NCI-H510A treated with DMSO at 0.1 percent for 48 hours (cell line): ENCODE measurements around the gene TLE7.

Source experiments
- DNase-seq: peaks from one replicate; lab custom pipeline; 2025; lab: John Stamatoyannopoulos, UW

The TLE7 gene

DNA sequence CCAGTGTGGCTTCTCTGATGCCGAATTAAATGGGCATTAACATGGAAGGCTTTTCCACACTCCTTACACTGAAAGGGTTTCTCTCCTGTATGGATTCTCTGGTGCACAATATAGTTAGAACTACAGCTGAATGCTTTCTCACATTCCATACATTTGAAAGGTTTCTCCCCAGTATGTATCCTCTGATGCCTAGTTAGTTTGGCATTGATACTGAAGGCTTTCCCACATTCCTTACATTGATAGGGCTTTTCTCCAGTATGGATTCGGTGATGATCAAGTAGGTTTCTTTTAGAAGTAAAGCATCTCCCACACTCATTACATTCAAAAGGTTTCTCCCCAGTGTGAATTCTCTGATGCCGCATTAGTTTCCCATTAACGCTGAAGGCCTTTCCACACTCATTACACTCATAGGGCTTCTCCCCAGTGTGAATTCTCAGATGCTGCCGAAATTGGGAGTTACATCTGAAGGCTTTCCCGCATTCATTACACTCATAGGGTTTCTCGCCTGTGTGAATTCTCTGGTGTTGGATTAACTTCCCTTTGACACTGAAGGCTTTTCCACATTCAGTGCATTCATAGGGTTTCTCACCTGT, 6.5 kb upstream of the TLE7 start:
- no peak for DNase-seq

DNA sequence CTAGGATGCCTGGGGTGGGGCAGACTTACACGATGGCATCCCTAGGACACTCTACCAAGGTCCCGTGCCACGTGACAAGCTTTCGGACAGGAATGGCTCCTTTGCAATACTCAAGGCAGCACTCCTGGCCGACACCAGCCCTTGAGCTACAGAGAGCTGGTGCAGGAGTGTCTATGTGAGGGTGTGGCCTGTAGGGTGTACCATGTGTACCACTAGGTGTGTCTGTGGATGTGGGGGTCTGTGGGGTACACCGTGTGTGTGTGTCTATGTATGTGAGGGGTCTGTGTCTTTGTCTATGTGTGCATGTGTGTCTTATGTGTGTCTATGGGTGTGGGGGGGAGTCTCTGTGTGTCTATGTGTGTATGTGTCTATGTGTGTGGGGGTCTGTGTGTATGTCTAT, 1.9 kb upstream of the TLE7 start:
- DNase-seq = no peak

DNA sequence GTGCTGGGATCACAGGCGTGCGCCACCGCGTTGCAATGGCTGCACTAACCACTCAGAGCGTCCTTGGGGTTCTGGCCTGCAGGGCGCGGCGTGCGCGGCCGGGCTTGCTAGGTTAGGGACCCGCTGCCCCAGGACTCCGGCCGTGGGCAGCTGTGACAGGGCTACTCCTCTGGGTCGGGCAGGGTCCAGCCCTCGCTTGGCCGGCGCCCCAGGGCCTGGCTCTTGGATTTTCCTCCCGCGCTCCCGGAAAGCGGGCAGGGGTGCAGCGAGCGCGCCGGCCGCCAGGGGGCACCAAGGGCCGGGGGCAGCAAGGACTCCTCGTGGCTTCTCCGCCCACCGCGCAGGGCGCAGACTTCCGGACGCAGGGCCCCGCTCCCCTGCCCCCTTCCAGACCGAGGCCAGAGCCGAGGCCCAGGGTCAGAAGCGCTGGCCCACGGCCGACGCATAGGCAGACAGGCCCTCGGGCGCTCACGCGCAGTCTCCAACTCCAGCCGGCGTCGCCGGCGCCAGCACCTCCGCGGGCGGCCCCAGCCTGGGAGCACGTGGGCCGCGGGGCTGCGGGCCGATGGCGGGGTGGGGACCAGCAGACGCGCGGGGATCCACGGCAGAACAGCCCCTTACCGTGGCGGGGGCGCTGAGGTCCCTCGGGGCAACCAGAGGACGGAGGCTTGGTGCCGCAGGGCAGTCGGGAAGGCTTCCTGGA, 355 bp downstream of the TLE7 start:
- no peak for DNase-seq

DNA sequence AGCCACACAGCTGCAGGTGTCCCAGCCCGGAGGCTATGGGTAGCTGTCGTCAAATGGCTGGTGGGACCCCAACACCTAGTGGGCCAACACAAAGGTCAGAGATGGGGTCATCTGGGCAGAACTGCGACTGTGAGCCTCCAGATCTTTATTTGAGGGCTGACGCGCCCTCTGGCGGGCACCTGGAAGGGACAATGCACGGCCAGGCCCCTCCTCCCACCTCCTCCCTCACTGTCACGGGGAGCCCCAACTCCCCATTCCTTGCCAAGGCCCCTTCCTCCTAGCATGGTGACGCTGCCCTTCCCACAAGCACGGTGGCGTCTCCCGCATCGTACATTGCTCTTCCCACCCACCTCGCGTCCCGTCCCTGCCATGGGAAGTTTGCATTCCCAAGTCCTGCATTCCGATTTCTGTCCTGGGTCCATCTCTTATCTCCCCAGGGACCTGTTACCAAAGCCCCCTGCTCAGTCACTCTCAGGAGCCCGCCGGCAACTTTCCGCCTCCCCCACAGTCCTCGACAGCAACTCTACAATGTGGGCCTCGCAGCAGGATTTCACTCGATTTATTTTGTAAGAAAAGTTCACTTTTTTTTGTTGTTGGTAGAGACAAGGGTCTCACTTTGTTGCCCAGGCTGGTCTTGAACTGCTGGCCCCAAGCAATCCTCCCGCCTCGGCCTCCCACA, 1.0 kb downstream of the TLE7 start:
- no peak for DNase-seq

DNA sequence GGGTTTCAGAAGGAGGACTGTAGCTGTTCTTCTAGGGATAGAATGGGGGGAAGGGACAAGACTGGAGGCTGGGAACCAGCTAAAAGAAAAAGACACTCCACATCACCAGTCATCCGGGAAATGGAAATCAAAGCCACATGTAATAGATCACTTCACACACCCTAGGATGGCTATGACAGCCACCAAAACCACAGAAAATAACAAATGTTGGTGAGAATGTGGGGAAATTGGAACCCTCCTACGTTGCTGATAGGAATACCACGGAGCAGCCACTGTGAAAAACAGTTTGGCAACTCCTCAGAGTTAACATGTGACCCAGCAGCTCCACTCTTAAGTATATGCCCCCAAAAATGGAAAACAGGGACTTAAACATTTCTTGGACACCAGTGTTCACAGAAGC, 2.3 kb downstream of the TLE7 start:
- no peak for DNase-seq

DNA sequence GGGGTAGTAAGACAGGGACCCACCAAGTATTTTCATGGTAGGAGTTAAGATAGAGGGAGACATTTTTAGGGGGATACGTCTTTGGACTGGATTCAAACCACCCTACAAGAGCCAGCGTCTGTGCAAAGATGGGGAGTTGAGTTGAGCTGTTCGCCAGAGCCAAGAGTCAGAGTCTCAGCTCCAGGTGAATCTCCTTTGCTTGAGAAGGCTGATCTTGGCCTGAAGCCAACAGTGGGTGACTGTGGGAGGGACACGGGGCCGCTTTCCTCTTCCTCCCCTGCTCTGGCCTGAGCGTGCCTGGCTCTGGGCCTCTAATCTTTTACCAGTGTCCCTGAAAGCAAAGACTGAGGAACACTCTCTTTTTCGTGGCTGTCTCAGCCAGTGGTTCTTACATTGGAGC, 5.4 kb downstream of the TLE7 start:
- no peak for DNase-seq

DNA sequence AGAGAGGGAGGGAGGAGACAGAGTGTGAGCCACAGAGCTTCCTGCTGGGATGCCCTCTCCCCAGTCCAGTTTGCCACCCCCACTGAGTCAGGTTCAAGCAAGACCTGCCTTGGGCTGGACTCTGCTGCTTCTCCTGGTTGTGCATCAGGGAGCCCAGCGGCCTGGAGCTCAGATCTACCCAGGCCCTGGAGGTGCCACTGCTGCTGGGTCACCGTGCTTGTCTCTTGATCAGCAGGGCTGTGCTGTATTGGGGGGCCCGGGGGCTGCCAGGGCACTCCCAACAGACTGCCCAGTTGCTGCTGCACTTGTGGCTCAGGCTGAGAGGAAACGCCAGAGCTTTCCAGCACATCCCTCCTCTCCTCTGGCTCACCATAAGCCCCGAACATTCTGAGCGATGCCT, 8.9 kb downstream of the TLE7 start:
- DNase-seq = no peak

DNA sequence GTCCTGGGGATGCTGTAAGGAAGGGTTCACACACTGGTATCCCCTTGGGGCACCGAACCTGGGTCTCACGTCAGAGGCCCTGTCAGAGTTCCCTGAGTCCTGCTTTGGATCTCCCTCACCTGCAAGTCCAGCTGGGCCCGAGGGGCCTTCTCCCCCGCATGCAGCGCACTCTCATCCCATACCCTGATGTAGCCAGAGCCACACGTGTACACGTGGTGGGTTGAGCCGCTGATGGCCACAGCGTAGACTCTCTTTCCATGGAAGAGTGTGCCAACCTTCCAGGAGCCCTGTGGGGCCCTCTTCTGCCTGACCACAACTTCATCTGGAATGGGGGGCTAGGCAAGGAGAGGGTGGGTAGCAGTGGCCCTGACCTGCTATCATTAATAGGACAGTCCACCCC, 9.9 kb downstream of the TLE7 start:
- no peak for DNase-seq

DNA sequence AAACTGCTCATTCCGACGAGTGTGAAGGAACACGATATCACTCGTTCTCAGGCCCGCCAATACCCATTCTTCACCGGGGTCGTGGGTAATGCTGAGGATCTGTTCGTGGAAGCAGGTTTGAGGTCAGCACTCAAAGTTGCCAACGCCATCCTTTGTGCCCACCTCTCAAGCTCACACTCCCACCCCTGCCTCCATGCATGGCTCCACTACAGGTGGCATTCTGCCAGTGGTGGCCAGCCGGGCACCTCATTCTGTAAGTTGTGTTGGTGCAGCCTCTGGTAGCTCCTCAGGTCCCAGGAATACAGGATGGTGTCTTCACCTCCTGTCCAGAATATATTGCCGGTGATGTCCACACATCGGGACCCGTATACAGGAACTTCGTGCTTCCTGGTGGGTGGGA, 10.7 kb downstream of the TLE7 start:
- DNase-seq = no peak

DNA sequence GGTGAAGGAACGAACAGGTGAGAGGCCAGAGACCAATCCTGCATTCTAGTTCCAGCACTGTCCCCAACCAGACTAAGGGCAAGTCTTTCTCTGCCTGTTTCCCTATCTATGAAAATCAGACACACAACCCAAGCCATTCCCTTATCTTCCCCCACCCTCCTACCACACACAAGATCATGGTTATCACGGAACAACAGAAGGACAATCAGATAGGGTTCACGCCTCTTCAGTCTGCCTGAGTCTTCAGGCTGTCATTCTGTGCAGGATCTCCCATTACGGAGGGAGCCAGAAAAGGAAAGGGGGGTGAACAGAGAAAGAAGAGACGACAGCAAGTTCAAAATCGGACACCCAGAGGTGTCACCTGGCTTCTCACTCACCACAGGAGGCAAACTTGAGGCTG, 11.1 kb downstream of the TLE7 start:
- no peak for DNase-seq

DNA sequence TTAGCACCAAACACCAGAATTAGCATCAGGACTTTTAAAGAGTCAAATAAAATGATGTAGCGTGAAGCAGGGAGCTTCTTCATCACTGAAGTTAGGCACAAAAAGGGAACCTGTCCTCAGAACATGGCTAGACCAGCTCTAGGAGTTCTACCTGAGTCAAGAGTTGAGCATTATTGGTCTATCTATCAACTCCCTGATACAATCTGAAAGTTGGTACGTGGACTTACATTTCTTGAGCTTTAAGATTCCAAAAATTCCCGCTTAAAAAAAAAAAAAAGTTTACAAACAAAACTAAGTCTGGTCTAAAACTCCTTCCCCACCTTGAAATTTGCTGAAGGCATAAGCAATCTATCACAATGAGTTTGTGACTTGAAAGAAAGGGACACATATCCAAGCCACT, 12.3 kb downstream of the TLE7 start:
- no peak for DNase-seq

DNA sequence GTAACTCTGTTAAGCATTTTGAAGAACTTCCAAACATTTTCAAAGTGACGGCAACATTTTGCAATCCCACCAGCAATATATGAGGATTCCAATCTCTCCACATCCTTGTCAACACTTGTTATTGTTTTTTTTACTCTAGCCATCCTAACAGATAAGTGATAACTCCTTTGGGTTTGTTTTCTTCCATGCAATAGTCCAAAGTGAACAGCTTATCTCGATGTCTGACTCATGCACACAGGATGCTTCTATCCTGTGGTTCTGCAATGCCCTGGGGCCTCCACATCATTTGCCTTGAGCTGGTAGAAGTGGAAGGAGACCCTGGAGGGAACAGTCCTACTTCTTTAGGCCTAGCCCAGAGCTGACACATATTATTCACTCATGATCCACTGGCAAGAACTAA, 13.0 kb downstream of the TLE7 start:
- no peak for DNase-seq

DNA sequence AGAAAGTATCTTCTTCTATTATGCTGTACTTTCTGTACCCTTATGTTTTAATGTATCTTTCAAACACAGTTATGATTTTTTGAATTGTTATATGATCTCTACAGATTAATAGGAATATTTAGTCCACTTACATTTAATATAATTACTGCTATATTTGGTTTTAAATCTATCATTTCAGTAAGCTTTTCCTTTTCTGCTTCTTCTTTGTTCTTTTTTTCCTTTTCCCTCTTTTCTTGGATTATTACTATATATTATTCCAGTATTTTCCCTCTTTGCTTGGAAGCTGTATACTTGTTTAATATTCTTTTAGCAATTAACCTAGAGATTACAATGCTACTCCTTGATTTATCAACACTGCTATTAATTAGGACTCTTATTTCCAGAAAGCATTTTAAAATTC, 13.5 kb downstream of the TLE7 start:
- no peak for DNase-seq

DNA sequence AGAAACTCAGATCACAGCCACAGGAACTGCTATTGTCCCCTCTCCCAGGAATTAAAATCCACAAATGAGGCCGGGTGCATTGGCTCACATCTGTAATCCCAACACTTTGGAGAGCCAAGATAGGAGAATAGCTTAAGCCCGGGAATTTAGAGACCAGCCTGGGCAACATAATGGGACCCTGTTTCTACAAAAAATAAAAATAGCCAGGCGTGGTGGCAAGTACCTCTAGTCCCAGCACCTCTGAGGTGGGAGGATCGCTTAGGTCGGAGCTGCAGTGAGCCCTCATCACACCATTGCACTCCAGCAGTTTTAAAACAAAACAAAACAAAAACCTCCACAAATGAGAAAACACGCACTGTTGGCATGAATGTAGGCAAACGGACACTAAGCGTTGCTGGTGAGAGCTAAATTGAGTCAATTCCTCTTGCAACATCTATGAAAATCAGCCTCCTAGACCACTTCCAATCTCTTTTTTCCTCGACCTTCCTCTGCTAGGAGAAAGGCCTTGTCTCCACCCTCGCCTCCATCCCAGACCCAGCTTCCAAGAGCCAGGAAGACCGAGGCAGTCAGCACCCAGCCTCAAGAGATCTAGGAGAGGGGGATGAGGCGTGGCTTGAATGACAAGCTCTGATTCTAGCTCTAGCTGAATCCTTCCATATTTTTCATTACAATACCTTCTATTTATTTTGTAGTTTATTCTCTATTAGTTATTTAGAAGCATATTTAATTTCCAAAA, 14.8 kb downstream of the TLE7 start:
- DNase-seq = no peak

DNA sequence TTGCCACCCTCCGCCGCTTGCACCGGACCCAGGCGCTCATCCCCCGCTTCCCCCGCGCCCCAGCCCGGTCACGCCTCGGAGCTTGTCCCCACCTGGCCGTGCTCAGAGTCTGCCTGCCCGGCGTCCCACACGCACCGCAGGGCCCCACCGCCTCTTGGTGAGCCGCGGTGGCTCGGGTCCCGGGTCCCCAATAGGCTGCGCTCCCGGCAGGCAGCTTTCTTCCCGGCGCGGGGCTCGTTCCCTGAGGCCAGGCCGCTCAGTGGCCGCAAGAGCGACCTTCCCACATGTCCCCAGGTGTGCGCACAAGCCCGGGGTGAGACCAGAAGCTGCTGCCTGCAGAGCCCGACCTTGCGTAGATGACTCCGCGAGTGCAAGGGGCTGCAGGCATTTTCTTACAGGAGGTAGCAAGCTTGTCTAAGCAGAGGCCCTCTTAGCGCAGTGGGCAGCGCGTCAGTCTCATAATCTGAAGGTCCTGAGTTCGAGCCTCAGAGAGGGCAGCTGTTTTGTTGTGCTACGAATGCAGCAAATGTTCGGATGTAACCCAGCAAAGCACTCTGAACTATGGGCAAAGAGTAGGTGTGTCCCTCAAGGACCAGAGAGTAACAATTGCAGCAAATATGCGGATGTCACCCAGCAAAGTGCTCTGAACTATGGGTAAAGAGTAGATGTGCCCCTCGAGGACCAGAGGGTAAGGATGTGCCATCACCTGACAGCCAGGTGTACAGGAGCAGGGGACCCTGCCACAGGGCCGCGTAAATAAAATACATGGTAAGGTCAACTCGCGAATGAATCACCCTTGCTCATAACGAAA, 15.6 kb downstream of the TLE7 start:
- no peak for DNase-seq

DNA sequence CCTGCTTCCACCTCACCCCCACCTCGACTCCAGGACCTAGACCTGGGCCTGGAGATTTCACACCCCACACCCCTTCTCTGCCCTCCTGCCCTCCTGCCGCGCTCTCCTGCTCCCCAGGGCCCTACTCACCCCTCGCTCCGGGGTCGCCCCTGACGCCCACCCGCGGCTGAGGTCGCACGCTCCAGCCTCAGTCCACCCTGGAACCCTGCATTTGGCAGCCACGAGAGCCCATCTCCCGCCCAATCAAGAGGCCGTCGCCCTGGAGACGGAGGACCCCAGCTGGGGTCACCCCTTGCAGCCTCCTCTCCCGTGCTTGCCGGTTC, 16.1 kb downstream of the TLE7 start:
- DNase-seq = no peak

DNA sequence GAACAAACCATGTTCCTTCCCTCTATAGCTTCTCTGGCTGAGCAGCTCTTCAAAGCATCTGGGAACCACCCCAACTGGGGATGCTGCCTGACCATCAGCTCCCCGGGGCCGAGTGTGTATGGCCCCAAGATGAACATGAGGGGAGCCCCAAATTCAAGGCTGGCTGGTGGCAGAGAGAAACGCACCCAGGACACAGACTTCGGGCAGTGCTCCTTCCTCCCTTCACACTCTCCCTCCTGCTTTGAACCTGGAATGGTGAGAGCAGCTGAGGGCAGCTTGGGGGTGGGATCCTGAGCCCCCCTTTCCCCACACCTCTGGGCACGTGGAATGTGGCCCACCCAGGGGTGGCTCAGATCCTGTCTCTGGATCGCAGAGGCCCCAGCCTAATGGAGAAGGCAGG, 17.2 kb downstream of the TLE7 start:
- DNase-seq = no peak

DNA sequence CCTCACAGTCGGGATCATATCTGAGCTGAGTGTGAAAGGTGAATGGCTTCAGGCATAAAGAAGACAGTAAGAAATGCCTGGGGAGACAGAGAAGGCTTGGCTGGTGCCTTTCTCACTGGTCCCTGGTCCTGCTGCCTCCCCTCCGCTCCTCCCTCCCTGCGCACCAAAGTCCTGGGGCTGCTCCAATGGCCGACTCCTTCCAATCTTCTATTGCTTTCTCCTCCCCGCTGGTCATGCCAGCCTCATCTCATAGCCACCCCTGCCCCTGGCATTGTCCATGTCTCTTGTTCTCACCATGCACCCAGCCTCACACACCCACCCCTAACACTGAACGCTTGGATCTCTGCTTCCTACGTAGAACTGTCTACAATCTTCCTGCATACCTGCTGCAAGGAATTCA, 18.0 kb downstream of the TLE7 start:
- no peak for DNase-seq

DNA sequence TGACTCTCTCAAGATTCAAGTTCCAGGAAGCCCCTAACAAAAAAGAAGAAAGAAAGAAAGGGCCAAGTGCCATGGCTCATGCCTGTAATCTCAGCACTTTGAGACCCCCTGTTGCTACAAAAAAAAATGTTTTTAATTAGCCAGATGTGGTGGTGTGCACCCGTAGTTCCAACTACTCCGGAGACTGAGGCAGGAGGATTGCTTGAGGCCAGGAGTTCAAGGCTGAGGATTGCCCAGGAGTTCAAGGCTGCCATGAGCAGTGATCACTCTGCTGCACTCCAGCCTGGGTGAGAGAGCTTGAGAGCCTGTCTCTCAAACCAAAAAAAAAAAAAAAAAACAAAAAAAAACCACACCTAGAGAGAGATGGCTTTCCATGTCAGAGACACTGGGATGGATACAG, 18.8 kb downstream of the TLE7 start:
- DNase-seq = no peak

DNA sequence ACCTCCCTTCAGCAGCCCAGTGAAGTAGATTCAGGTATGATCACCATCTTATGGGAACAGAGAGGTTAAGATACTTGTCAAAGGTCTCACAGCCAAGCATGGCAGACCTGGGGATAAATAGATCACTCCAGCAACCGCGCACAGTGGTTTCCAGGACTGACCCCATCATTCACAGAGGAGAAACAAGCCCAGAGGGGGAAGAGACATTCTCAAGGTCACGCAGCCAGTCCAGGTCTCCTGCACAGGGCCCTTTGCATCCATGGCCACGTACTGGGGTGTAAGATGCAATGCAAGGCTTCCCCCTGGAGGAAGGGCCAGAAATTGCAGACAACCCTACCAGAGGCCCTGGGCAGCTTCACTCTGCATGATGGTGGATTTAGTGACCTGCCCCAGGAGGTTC, 19.9 kb downstream of the TLE7 start:
- DNase-seq = no peak

DNA sequence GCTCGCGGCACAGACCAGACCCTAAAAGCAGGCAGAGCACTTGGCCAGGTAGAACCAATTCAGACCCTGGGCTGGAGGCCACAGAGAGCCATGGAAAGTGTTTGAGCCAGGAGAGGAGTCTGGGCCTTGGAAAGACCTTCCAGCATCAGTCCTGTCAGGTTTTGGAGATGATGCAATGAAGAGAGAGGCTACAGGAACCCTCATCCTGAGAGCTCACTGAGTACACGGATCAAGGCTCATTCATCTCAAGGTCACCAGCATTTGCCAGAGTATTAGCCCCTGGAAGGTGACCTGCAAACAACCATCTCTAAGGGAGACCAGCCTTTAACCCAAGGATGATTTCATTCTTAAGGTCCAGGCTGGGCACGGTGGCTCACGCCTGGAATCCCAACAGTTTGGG, 27.8 kb downstream of the TLE7 start:
- no peak for DNase-seq

DNA sequence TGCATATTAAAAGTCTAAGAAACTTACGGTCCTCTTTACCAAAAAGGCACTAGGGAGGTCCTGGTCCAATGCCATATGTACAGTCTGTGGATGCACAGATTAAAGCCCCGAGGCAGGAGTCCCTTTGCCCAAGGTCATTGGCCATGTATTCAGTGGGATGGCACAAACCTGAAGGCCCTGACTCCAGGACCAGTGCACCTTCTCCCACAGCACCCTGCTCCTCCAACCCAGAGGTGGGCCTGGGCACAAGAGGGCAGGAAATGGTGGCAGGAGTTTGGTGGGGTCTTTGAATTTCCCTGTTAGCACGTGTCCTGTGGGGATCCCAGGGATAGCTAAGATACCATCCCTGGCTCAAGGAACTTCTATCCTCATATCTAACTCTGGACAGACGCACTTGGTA, 28.5 kb downstream of the TLE7 start:
- no peak for DNase-seq
